CD14-positive monocyte (primary cell): ENCODE data around the gene EYS. TPM values are rescaled to one million over a fixed set of nuclear protein-coding genes. Genes with fewer than 3 reads are reported as not detected.

Experiments
- DNase-seq, 3 donors: peaks; one replicate each; pipeline ENCODE4 v3.0.0-alpha.2; 2011 to 2022
- H2AFZ ChIP-seq: 2 replicates; pipeline ENCODE4 v1.6.0; 2012; ENCODE audit warnings: mild to moderate bottlenecking, low read depth, low read length, inconsistent platforms; ENCODE audit not compliant: insufficient read depth, poor library complexity, severe bottlenecking
- H3K27ac ChIP-seq, 2 donors: 1 replicate in 1 of 2; 2 replicates in 1 of 2; pipeline ENCODE4 v1.5.1; 2012 to 2013; ENCODE audit warnings: low read length in 2 of 2, control low read depth in 1 of 2, inconsistent platforms in 1 of 2, low read depth in 1 of 2, mild to moderate bottlenecking in 1 of 2
- H3K27me3 ChIP-seq, 2 donors: one replicate each; pipeline versions ENCODE4 v1.6.0 to v1.6.1; 2011 to 2013; ENCODE audit warnings: low read length in 2 of 2; ENCODE audit not compliant: control insufficient read depth in 2 of 2, insufficient read depth in 2 of 2
- H3K36me3 ChIP-seq, 2 donors: replicated peaks in 1 of 2; 1 replicate in 1 of 2; 2 replicates in 1 of 2; pipeline versions ENCODE4 v1.5.1 to v1.6.1; 2012 to 2013; ENCODE audit warnings: low read length in 2 of 2, control low read depth in 1 of 2, inconsistent platforms in 1 of 2, mild to moderate bottlenecking in 1 of 2; ENCODE audit not compliant: insufficient read depth in 2 of 2, control insufficient read depth in 1 of 2
- H3K4me1 ChIP-seq, 2 donors: 1 replicate in 1 of 2; 2 replicates in 1 of 2; pipeline versions ENCODE4 v1.5.1 to v1.6.1; 2012 to 2013; ENCODE audit warnings: low read length in 2 of 2, control low read depth in 1 of 2, inconsistent platforms in 1 of 2, mild to moderate bottlenecking in 1 of 2, moderate library complexity in 1 of 2; ENCODE audit not compliant: insufficient read depth in 2 of 2, control insufficient read depth in 1 of 2
- H3K4me2 ChIP-seq: replicated peaks from 2 replicates; pipeline ENCODE3; 2012; ENCODE audit warnings: low read length, moderate library complexity, mild to moderate bottlenecking; ENCODE audit not compliant: poor library complexity, severe bottlenecking; ENCODE audit errors: extremely low read depth
- H3K4me3 ChIP-seq, 3 experiments: fragments of 200-600 bp in 1 of 3; sonication (generic) in 1 of 3; replicated peaks in 1 of 3; 1 replicate in 2 of 3; 2 replicates in 1 of 3; pipeline ENCODE4 v1.5.1; 2011 to 2013; ENCODE audit warnings: low read length in 3 of 3, mild to moderate bottlenecking in 3 of 3, control low read depth in 2 of 3, low read depth in 2 of 3, inconsistent platforms in 1 of 3, moderate library complexity in 1 of 3
- H3K79me2 ChIP-seq: 2 replicates; pipeline ENCODE4 v1.6.0; 2012; ENCODE audit warnings: mild to moderate bottlenecking, control low read depth, inconsistent platforms, low read length, moderate library complexity; ENCODE audit not compliant: insufficient read depth
- H3K9ac ChIP-seq: 2 replicates; pipeline ENCODE4 v1.6.0; 2017; ENCODE audit warnings: low read length, mild to moderate bottlenecking; ENCODE audit not compliant: insufficient read depth, poor library complexity, severe bottlenecking
- H3K9me3 ChIP-seq, 2 donors: replicated peaks in 1 of 2; 1 replicate in 1 of 2; 2 replicates in 1 of 2; pipeline versions ENCODE4 v1.5.1 to v1.6.1; 2012 to 2013; ENCODE audit warnings: low read length in 2 of 2, control low read depth in 1 of 2; ENCODE audit not compliant: control insufficient read depth in 1 of 2, insufficient read depth in 1 of 2
- H4K20me1 ChIP-seq: 2 replicates; pipeline ENCODE4 v1.6.0; 2012; ENCODE audit warnings: mild to moderate bottlenecking, low read length, control low read depth, moderate library complexity; ENCODE audit not compliant: insufficient read depth
- H3K27ac Mint-ChIP-seq, 7 donors: one replicate each; pipeline ENCODE4 v1.8.0; 2020; ENCODE audit warnings: mild to moderate bottlenecking in 7 of 7, mixed read lengths in 7 of 7, moderate library complexity in 6 of 7, inconsistent platforms in 2 of 7
- H3K27me3 Mint-ChIP-seq, 3 donors: one replicate each; pipeline ENCODE4 v1.8.0; 2021 to 2022; ENCODE audit warnings: low read depth in 3 of 3, mild to moderate bottlenecking in 3 of 3, mixed read lengths in 3 of 3, moderate library complexity in 3 of 3, inconsistent platforms in 1 of 3
- H3K36me3 Mint-ChIP-seq, 2 donors: one replicate each; pipeline ENCODE4 v1.8.0; 2020; ENCODE audit warnings: mixed read lengths in 2 of 2, inconsistent platforms in 1 of 2, mild to moderate bottlenecking in 1 of 2
- H3K4me1 Mint-ChIP-seq: one replicate; pipeline ENCODE4 v1.8.0; 2020; ENCODE audit warnings: mild to moderate bottlenecking, mixed read lengths
- H3K4me3 Mint-ChIP-seq, 2 donors: one replicate each; pipeline ENCODE4 v1.8.0; 2020; ENCODE audit warnings: mild to moderate bottlenecking in 2 of 2, mixed read lengths in 2 of 2, moderate library complexity in 1 of 2
- H3K9me3 Mint-ChIP-seq, 7 donors: one replicate each; pipeline ENCODE4 v1.8.0; 2020 to 2022; ENCODE audit warnings: mixed read lengths in 7 of 7, mild to moderate bottlenecking in 6 of 7, moderate library complexity in 6 of 7, inconsistent platforms in 2 of 7
- WGBS: methylation state at CpG from one replicate; pipeline ENCODE4 v1.1.5; 2013; ENCODE audit warnings: missing lambda C conversion rate; ENCODE audit not compliant: insufficient coverage; 5-methylcytosine and 5-hydroxymethylcytosine counted together
- intact Hi-C, 2 donors: fragments of 100-400 bp; cut with micrococcal nuclease; formaldehyde crosslinking; loops; one replicate each; pipeline versions ENCODE4 v1.15.0 to v1.15.1; 2023
- polyA plus RNA-seq, 3 donors: library from polyadenylated mRNA; depleted of rRNA in 1 of 3; unstranded in 2 of 3; stranded (reverse) in 1 of 3; fragments of 300-500 nt in 2 of 3; fragments of >200 nt in 1 of 3; fragmentation: Illumina TruSeq in 2 of 3; gene quantifications; 1 replicate in 2 of 3; 2 replicates in 1 of 3; pipeline ENCODE4 v1.2.3, GENCODE V29; 2012 to 2021
- TF ChIP-seq, protein P1 (sequence below): fragments of 200-600 bp; IDR thresholded peaks from one replicate; pipeline ENCODE4 v1.8.0; 2022; ENCODE audit warnings: antibody characterized with exemption, mild to moderate bottlenecking

The EYS gene
- polyA plus RNA-seq, 3 donors: 0.01 to 0.03 TPM; not detected in 1

DNA sequence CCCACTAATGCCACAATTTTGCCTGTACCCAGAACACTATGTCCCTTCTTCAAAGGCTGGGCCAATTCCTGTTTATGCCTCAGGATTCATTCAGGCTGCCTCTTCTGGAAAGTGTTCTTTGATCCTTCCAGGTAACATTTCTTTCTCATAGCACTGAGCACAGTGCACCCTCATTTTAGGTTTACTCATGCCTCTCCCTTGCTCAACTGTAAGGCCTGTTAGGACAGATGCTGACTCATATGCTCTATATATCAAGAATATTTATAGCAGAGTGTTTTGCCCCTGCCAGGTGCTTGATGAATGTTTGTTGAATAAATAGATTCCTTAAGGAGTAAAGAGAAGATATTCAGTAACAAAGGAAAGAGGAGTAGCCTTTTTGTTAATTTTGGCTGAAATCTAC, 1807.5 kb downstream of the EYS start:
- Histone ChIP-seq H3K27me3 (no peaks in the 10 kb centered on the region), H3K4me2 (no peak overlapping the region), H4K20me1 (no peaks in the 10 kb centered on the region), H2AFZ (no peak overlapping the region), H3K4me1 (peaks cover 1 to 5% of the 10 kb centered on the region in 2 donors), H3K27ac (no peak overlapping the region), H3K4me3 (no peak overlapping the region), H3K9ac (no peak overlapping the region), H3K9me3 (no peaks in the 10 kb centered on the region), H3K36me3 (no peaks in the 10 kb centered on the region), H3K79me2 (no peaks in the 10 kb centered on the region)
- Mint-ChIP-seq H3K36me3 (no peaks in the 10 kb centered on the region), H3K9me3 (peaks cover 0 to 2% (median 0%) of the 10 kb centered on the region in 7 donors), H3K4me1 (peaks cover 6% of the 10 kb centered on the region), H3K27me3 (peaks cover 0 to 2% (median 1%) of the 10 kb centered on the region in 3 donors), H3K4me3 (no peak overlapping the region), H3K27ac (peak overlapping the region in 1 of 7 donors; percentile 9)
- TF ChIP-seq, protein P1, sequence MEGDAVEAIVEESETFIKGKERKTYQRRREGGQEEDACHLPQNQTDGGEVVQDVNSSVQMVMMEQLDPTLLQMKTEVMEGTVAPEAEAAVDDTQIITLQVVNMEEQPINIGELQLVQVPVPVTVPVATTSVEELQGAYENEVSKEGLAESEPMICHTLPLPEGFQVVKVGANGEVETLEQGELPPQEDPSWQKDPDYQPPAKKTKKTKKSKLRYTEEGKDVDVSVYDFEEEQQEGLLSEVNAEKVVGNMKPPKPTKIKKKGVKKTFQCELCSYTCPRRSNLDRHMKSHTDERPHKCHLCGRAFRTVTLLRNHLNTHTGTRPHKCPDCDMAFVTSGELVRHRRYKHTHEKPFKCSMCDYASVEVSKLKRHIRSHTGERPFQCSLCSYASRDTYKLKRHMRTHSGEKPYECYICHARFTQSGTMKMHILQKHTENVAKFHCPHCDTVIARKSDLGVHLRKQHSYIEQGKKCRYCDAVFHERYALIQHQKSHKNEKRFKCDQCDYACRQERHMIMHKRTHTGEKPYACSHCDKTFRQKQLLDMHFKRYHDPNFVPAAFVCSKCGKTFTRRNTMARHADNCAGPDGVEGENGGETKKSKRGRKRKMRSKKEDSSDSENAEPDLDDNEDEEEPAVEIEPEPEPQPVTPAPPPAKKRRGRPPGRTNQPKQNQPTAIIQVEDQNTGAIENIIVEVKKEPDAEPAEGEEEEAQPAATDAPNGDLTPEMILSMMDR: no peak
- intact Hi-C loops: no loop called here
- no peak for DNase-seq

DNA sequence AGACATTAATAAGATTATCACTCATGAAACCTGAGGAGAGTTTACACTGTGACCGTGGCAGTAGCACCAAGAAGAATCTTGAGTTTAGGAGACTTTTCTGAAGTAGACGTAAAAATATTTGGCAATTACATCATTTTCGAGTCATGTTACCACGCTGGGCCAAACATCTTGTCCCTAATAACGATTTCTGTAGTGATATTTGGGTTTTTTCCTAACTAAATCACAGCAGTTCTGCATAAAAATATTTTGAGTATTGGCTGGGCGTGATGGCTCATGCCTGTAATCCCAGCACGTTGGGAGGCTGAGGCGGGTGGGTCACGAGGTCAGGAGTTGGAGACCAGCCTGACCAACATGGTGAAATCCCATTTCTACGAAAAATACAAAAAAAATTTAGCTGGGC, 1809.1 kb downstream of the EYS start:
- DNase-seq: no peak
- peaks cover 0 to 2% (median 1%) of the 10 kb centered on the region in 3 donors for H3K27me3 Mint-ChIP-seq

More for the DNA sequence above, 1809.1 kb downstream of the EYS start:
- TF ChIP-seq, protein P1: no peak
- H3K9ac ChIP-seq: no peak overlapping the region
- H3K79me2 ChIP-seq: no peaks in the 10 kb centered on the region
- no peaks in the 10 kb centered on the region for H3K36me3 ChIP-seq
- peaks cover 0 to 6% (median 0%) of the 10 kb centered on the region in 7 donors for H3K9me3 Mint-ChIP-seq
- H4K20me1 ChIP-seq: no peaks in the 10 kb centered on the region
- H3K4me1 ChIP-seq: no peaks in the 10 kb centered on the region
- no peak overlapping the region for H3K27ac ChIP-seq
- no peak overlapping the region for H3K4me3 Mint-ChIP-seq
- H3K4me1 Mint-ChIP-seq: peaks cover 2% of the 10 kb centered on the region
- no peak overlapping the region for H3K27ac Mint-ChIP-seq
- intact Hi-C loops: no loop called here
- H3K4me2 ChIP-seq: no peak overlapping the region
- no peaks in the 10 kb centered on the region for H3K9me3 ChIP-seq
- no peaks in the 10 kb centered on the region for H3K27me3 ChIP-seq
- 94% methylated on average over 6 of the region's 10 CpGs for WGBS
- H3K4me3 ChIP-seq: no peak overlapping the region
- H3K36me3 Mint-ChIP-seq: no peaks in the 10 kb centered on the region
- H2AFZ ChIP-seq: no peak overlapping the region
